ENCODE measurements around the gene EXOC4.

DNA sequence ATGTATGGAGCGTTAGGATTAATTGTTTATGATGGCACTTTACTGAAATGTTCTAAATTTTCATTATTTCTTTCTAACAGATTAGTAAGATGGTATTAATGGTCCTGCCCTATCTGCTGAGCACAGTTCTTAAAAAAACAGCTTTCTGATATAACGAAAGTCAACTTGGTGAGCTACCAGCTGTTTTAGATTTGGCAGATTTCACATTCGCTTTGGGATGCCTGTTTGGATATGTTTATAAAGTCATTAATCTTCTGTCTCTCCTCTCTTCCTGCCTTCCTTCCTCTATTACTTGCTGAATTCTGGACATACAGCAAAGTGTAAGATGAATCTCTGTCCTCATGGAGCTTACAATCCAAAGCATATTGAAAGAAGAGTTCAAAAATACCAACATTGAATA is 477.5 kb downstream of the EXOC4 start:
- TF ChIP-seq, protein P1, sequence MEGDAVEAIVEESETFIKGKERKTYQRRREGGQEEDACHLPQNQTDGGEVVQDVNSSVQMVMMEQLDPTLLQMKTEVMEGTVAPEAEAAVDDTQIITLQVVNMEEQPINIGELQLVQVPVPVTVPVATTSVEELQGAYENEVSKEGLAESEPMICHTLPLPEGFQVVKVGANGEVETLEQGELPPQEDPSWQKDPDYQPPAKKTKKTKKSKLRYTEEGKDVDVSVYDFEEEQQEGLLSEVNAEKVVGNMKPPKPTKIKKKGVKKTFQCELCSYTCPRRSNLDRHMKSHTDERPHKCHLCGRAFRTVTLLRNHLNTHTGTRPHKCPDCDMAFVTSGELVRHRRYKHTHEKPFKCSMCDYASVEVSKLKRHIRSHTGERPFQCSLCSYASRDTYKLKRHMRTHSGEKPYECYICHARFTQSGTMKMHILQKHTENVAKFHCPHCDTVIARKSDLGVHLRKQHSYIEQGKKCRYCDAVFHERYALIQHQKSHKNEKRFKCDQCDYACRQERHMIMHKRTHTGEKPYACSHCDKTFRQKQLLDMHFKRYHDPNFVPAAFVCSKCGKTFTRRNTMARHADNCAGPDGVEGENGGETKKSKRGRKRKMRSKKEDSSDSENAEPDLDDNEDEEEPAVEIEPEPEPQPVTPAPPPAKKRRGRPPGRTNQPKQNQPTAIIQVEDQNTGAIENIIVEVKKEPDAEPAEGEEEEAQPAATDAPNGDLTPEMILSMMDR (IDR thresholded peaks at IDR 0.05; ENCODE audit: extremely low read depth in 1 of 2, insufficient read depth in 1 of 2, low read depth in 1 of 2, low read length in 2 of 2): no peak
- TF ChIP-seq POLR2A (IDR thresholded peaks at IDR 0.05; ENCODE audit: low read depth, low read length): no peak
